ENCODE measurements around the gene NDRG4.

GRCh38 chr16:58497935-58498334, 2.0 kb upstream of the NDRG4 start:
- TF ChIP-seq POLR2AphosphoS5 (IDR thresholded peaks at IDR 0.05) (no peak), EP300 (IDR thresholded peaks at IDR 0.05; ENCODE audit: low read depth) (no peak), POLR2A (IDR thresholded peaks at IDR 0.05) (no peak)
- TF ChIP-seq, protein P1, sequence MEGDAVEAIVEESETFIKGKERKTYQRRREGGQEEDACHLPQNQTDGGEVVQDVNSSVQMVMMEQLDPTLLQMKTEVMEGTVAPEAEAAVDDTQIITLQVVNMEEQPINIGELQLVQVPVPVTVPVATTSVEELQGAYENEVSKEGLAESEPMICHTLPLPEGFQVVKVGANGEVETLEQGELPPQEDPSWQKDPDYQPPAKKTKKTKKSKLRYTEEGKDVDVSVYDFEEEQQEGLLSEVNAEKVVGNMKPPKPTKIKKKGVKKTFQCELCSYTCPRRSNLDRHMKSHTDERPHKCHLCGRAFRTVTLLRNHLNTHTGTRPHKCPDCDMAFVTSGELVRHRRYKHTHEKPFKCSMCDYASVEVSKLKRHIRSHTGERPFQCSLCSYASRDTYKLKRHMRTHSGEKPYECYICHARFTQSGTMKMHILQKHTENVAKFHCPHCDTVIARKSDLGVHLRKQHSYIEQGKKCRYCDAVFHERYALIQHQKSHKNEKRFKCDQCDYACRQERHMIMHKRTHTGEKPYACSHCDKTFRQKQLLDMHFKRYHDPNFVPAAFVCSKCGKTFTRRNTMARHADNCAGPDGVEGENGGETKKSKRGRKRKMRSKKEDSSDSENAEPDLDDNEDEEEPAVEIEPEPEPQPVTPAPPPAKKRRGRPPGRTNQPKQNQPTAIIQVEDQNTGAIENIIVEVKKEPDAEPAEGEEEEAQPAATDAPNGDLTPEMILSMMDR (IDR thresholded peaks at IDR 0.05): no peak

All from transverse colon (tissue), 4 donors.